HG02798 (cell line): ENCODE results near the gene ITIH1.
"Not testable (repeated sequence)": the region's sequence is repeated elsewhere in the genome, so short reads cannot be mapped to it uniquely, and the experiment has no call there.

Source experiments
- ATAC-seq: cut with Tn5 transposase; IDR thresholded peaks from one replicate; pipeline ENCODE4 v1.9.1; 2021; ENCODE audit warnings: mild to moderate bottlenecking; ENCODE audit not compliant: unreplicated experiment, poor library complexity

The ITIH1 gene, protein sequence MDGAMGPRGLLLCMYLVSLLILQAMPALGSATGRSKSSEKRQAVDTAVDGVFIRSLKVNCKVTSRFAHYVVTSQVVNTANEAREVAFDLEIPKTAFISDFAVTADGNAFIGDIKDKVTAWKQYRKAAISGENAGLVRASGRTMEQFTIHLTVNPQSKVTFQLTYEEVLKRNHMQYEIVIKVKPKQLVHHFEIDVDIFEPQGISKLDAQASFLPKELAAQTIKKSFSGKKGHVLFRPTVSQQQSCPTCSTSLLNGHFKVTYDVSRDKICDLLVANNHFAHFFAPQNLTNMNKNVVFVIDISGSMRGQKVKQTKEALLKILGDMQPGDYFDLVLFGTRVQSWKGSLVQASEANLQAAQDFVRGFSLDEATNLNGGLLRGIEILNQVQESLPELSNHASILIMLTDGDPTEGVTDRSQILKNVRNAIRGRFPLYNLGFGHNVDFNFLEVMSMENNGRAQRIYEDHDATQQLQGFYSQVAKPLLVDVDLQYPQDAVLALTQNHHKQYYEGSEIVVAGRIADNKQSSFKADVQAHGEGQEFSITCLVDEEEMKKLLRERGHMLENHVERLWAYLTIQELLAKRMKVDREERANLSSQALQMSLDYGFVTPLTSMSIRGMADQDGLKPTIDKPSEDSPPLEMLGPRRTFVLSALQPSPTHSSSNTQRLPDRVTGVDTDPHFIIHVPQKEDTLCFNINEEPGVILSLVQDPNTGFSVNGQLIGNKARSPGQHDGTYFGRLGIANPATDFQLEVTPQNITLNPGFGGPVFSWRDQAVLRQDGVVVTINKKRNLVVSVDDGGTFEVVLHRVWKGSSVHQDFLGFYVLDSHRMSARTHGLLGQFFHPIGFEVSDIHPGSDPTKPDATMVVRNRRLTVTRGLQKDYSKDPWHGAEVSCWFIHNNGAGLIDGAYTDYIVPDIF

DNA sequence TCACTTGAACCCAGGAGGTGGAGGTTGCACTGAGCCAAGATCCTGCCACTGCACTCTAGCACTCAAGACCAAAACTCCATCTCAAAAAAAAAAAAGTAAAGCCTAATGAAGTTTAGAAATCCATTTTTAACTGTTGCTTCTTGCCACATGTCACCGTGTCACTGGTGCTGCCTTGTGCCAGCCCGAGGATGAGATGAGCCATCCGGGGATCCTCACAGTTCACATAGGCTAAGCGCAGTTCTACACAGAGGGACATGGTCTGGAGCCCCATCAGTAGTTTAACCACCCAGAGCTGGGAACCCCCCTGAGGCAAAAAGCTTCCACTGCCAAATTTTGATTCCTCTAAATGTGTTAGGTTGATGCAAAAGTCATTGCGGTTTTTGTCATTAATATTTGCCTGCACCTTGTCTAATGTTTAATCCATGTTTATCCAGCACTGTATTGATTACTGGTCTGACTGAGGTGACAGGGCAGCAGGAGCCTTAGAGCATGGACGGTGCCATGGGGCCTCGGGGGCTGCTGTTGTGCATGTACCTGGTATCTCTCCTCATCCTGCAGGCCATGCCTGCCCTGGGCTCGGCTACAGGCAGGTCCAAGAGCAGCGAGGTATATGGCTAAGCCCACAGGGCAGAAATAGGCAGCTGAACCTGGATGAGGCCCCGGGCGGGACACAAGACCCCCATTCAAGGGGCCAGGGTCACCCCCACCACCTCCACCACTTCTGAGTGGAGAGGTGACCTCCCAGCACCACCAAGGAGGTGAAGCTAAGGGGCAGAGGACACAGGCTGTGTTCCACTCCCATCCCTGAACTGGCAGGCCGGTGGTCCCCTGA lies at the start of gene ITIH1:
ITIH1 (plus strand) TSS at position 473 of the 832 bp plus-strand sequence; CDS start at position 490, 17 bp downstream.
- ATAC-seq, result no peak

DNA sequence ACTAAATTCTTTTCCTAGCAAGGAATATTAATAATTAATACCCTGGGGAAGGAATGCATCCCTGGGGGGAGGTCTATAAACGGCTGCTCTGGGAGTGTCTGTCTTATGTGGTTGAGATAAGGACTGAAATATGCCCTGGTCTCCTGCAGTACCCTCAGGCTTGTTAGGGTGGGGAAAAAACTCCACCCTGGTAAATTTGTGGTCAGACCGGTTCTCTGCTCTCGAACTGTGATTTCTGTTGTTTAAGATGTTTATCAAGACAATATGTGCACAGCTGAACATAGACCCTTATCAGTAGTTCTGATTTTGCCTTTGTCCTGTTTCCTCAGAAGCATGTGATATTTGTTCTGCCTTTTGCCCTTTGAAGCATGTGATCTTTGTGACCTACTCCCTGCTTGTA lies 48.6 kb upstream of the ITIH1 start:
- not testable (repeated sequence) for ATAC-seq

DNA sequence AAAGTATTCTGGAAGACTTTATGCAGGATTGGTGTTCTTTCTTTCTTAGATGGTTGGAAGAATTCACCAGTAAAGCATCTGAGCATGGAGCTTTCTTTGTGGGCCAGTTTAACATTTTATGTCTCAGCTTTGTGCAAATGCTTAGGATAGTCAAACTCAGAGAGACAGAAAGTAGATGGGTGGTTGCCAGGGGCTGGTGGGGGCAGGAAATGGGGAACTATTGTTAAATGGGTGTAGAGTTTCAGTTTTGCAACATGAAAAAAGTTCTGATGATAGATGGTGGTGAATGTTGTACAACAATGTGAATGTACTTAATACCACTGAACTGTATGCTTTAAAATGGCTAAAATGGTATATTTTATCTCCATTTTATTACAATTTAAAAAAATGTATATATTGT lies 46.7 kb upstream of the ITIH1 start:
- no peak for ATAC-seq

DNA sequence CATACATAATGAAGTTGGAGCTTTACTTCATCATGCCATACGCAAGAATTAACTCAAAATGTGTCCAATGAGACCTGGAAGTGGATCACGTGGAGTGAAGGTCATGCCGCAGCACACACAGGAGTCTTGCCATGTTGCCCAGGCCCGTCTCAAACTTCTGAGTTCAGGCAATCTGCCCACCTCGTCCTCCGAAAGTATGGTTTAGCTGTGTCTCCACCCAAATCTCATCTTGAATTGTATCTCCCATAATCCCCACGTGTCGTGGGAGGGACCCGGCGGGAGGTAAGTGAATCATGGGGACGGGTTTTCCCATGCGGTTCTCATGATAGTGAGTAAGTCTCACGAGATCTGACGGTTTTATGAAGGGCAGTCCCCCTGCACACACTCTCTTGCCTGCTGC lies 45.8 kb upstream of the ITIH1 start:
- ATAC-seq, result no peak

DNA sequence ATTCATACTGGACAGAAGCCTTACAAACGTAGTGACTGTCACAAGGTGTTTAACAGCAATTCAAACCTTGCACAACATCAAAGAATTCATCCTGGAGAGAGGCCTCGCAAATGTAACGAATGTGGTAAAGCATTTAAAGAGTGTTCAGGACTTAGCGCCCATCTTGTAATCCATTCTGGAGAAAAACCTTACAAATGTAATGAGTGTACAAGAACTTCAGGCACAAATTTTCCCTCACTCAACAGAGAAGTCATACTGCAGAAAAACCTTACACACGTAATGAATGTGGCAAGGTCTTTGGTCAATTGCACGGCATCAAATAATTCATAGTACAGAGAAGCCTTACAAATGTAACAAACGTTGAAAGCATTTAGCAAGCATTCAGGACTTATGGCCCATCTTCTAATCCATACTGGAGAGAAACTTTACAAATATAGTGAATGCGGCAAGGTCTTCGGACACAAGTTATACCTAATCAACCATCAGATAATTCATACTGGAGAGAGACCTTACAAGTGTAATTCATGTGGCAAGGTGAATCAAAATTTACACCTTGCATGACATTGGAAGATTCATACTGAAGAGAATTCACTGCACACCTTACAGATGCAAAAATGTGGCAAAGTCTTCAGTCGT lies 44.0 kb upstream of the ITIH1 start:
- no peak for ATAC-seq

DNA sequence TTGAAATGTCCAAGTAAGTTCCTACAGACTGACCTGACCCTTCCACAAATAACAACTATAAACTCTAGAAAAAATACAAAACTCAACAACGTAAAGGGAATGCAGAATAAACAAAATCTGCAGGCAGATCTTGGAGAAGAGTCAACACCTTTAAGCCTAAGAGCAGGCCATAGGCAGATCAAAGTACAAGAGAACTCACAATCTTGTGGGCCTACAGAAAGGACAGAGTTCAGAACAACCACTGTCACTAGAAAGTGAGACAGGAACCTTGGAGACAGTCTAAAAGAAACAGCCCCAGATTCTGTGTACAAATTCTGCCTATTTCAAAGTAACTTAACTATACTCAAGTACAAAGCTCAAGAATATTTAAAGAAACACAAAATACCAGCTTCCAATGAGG lies 37.7 kb upstream of the ITIH1 start:
- ATAC-seq, result no peak

DNA sequence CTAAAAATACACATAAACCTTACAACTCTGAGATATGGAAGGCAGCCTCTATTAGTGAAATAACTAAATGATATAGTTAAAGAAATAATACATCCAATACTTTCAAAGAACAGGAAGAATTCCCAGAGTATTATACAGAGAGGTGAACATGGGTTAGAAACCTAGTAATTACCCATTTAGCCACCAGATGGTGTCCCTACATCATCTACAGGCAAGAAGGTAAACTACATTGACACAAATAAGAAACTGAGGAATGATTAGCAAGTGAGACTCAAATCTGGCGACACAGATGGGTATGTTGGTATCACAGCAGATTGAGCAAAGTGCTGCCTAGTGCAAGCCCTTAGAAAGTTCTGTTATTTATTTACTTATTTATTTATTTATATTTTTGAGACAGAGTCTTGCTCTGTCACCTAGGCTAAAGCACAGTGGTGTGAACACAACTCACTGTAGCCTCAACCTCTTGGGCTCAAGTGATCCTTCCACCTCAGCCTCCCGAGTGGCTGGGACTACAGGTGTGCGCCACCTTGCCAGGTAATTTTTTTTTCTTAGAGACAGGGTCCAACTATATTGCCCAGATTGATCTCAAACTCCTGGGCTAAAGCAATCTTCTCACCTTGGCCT lies 34.9 kb upstream of the ITIH1 start:
- no peak for ATAC-seq

DNA sequence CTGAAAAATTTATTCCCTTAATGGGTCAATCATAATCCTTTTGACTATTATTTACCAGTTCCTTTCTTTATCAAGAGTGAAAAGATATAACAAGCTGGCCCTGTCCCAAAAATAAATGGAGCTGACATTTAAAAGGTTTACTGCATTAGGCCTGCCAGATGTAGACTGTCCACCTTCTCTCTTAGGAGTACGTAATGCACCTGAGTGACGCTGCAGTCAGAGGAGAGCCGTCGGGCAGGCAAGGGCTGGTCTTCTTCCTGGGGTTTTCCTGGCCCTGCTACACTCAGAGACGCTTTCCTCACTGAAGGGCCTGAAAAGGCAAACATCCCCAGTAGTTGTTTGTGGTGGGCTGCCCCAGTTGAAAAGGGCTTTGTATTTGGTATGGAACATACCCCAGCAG lies 34.2 kb upstream of the ITIH1 start:
- ATAC-seq, result no peak

DNA sequence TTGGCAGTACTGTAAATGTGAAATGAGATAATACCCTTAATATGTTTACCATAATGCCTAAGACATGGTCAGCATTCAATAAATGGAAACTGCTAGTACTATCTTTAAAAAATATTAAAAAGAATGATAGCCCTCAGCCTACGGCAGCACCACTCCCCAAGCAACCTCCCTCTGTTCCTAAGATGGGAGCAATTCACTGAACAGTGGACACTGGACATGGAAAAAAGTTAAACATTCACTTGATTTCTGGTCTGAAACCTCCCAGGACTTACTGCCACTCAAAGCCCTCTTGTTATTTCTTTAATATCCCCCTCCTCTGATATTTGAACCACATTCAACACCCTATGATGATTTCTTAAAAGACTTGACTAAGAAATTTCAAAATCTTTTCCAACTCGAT lies 33.7 kb upstream of the ITIH1 start:
- no peak for ATAC-seq

DNA sequence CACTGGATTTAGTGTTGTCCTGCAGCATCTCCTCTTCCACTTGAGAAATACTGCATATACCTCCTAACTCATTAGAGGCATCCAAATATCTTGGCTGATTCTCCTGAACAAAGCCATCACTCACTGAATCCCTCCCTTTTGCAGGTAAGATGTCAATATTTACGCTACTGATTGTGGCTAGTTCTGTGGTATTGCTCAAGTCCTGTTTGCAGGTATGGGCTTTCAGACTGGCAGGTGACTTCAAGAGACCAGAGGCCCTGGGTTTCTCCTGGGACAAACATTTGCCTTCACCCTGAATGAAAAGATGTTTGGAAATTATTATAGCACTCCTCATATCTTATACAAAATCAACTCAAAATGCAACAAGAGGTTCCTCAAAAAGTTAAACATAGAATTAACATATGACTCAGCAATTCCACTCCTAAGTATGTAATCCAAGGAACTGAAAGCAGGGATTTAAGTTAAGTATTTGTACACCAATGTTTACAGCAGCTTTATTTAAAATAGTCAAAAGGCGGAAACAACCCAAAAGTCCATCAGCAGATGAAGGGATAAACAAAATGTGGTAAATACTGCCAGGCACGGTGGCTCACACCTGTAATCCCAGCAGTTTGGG lies 25.2 kb upstream of the ITIH1 start:
- no peak for ATAC-seq

DNA sequence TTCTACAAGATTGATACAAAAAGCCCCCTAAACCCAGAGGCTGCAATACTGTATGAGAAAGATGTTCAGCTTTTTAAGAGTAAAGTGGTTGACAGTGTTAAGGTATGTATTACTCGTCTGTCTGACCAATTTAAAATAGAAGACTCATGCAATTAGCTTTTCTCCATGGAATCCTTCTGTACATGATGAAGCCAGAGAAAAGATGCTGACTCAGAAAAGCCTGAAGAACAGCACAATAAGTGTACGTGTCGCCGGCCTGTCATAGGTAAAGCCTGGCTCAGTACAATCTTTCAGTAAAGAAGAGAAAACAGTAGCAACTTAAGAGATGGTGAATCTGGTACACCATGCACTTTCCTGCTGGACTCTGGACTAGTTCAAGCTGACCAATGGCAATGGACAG lies 23.0 kb upstream of the ITIH1 start:
- ATAC-seq, result no peak

DNA sequence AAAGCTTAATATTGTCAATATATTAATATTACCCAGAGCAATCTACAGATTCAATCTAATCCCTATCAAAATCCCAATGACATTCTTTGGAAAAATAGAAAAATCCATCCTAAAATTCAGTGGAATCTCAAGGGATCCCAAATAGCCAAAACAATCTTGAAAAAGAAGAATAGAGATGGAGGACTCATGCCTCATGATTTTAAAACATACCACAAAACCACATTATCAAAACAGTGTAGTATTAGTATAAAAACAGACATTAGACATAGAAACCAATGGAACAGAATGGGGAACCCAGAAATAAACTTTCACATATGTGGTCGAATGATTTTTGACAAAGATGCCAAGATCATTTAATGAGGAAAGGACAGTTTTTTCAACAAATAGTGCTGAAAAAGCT lies 21.3 kb upstream of the ITIH1 start:
- ATAC-seq, result no peak

DNA sequence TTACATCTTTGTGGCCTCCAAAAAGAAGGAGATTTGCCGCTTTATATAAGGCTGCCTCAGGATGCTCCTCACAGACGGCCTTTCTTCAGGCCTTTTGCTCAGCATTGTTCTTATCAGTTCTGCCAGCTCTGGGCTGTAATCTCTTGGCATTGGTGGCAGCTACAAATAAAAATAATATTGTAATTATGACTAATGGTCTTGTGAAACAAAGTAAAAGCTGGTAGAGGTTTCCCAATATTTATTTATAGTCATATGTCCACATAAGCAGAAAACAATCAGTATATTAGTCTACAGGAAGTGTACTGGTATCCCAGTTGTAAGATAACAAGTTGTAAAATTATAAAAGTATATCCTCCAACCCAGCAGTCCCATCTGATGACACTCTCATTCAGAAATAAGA lies 13.9 kb upstream of the ITIH1 start:
- ATAC-seq, result no peak

DNA sequence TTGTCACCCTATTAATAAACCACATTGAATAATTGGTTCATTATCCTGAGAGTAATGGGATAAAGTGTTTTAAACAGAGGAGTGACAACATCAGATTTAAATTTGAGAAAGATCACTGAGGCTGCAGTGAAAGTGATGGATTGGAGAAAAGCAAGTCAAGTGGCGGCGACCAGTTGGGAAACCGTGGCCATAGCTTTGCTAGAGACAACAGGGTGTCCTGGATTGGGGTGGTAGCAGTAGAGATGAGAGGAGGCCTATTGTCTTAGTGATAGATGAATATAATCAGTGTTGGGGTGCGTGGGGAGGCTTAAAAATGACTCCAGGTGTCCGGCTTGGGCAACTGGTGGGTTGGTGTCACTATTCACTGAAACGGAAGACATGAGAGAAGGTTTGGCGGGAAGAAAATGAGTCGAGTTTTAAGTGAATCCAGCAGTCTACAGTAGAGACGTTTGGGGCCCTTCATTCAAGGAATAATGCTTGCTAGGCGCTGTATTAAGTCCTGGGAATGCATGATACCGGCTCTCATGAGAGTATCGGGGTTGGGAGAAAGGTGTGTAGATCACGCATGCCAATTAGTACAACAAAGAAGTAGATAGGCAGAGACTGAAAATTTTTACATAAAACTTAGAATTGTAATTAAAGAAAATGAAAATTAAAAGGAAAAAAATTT lies 7.5 kb upstream of the ITIH1 start:
- no peak for ATAC-seq

DNA sequence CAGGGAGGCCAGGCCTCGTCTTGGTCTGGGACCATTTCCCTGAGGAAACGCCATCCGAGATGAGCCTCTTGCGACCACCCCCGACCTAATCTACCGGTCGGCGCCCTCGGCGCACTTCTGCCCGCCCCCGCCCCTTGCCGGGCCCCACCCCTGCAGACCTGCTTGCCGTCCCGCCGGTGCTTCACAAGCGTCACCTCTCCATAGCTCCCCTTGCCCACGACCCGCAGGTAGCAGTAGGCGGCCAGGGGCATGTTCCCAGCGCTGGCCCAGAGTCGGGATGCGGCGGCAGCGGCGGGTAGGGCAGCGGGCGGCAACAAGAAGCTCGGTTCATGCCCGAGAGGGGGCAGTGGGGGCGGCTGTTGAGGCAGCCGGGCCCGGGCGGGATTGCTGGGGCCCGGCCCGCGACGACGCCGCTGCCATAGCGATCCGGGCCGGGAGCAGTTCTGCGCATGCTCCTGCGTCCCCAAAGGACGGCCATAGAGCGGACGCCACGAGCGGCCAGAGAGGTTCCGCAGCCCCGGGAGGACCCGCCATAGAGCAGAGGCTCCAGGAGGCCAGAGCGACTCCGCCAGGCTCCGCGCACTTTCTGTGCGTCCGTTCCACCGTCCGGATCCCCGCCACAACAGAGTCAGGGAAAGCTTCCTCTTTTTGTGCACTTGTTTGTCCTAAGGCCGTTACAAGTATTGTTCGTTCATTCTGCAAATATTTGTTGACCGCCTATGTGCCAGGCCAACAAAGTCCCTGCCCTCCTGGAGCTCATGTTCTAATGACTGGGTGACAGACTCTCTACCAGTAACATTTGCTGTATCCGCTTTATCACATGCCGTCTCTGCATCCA lies 6.7 kb upstream of the ITIH1 start, which contains the start of gene NEK4:
NEK4 (minus strand) TSS at position 445 of the 838 bp plus-strand sequence; CDS start at position 251, 194 bp downstream.
- ATAC-seq, result peak; percentile 95

DNA sequence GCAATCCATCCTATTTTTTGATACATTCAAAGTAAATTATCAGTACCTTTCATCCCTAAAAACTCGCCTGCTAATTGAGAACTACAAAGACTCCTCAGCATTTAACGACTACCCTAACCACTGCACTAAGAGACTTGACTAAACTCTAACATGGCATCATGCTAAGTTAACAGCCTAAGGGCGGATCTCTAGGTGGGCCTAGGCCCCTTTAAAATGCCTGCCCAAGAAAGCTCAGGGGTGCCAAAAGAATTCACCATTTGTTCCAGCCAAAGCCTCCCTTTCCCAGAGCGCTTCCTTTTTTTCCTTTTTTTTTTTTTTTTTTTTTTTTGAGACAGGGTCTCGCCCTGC lies 6.1 kb upstream of the ITIH1 start:
- no peak for ATAC-seq

DNA sequence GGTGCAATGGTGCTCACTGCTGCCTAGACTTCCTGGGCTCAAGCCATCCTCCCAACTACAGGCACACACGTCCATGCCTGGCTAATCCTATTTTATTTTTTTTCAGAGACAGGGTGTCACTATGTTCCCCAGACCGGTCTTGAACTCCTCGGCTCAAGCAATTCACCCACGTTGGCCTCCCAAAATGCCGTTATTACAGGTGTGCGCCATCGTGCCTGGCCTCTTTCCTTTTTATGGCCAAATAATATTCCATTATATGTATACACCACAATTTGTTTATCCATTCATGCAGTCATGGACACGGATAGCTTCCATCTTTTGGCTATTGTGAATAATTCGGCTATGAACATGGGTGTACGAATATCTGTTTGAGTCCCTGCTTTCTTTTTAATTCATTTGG lies 5.7 kb upstream of the ITIH1 start:
- no peak for ATAC-seq
